Upper lobe of left lung (tissue), 4 donors: ENCODE results near the gene PURB.

Experiments used
- CTCF ChIP-seq, 6 experiments: fragments of 450-650 bp in 4 of 6; fragments of 200-600 bp in 2 of 6; sonication (generic) in 2 of 6; IDR thresholded peaks; one replicate each; pipeline ENCODE4 v1.5.1; 2016 to 2019; ENCODE audit warnings: antibody characterized with exemption in 6 of 6
- POLR2AphosphoS5 ChIP-seq, 2 donors: sonication (generic); formaldehyde crosslinking; IDR thresholded peaks; one replicate each; pipeline ENCODE4 v1.5.1; 2017; ENCODE audit warnings: antibody characterized with exemption in 2 of 2

GRCh38 chr7:44898039-44898438 is 12.7 kb upstream of the PURB start:
- no peak for TF ChIP-seq CTCF (IDR thresholded peaks at IDR 0.05)
- TF ChIP-seq POLR2AphosphoS5 (IDR thresholded peaks at IDR 0.05): no peak
